HepG2 (cell line): ENCODE measurements around the gene SMIM29. TPM values are rescaled to one million over a fixed set of nuclear protein-coding genes. Genes with fewer than 3 reads are reported as not detected.

Experiments used
- BRCA1 ChIP-seq: sonication (generic); formaldehyde crosslinking; IDR thresholded peaks from 2 replicates; pipeline ENCODE4 v1.4.0; 2020; ENCODE audit warnings: missing genetic modification reagents
- CENPT ChIP-seq: sonication (generic); formaldehyde crosslinking; IDR thresholded peaks from 2 replicates; pipeline ENCODE4 v1.8.0; 2022; ENCODE audit warnings: low read depth, mild to moderate bottlenecking, moderate library complexity, missing genetic modification reagents
- HDAC6 ChIP-seq: fragments of 200-600 bp; sonication (generic); IDR thresholded peaks from 2 replicates; pipeline ENCODE4 v1.7.0; 2017; ENCODE audit warnings: mild to moderate bottlenecking, antibody characterized with exemption, low read length, low read depth
- KMT2B ChIP-seq: IDR thresholded peaks from 2 replicates; pipeline ENCODE4 v1.6.1; 2016; ENCODE audit warnings: missing genetic modification reagents, missing compliant biosample characterization
- POLR2AphosphoS2 ChIP-seq: IDR thresholded peaks from 2 replicates; pipeline ENCODE4 v1.6.1; 2011; ENCODE audit warnings: low read depth, low read length, improper control_type of control experiment
- RERE ChIP-seq: IDR thresholded peaks from 2 replicates; pipeline ENCODE4 v1.6.1; 2016; ENCODE audit warnings: low read depth, missing genetic modification reagents, missing compliant biosample characterization
- SKI ChIP-seq: fragments of 450-650 bp; IDR thresholded peaks from one replicate; pipeline ENCODE4 v1.6.1; 2018; ENCODE audit warnings: mild to moderate bottlenecking; ENCODE audit not compliant: partially characterized antibody
- SRSF1 ChIP-seq: fragments of 200-400 bp; formaldehyde crosslinking; optimal IDR thresholded peaks from 2 replicates; pipeline ENCODE3; 2017; ENCODE audit warnings: mild to moderate bottlenecking, low read depth, low read length, moderate library complexity
- STAG1 ChIP-seq: sonication (generic); formaldehyde crosslinking; IDR thresholded peaks from 2 replicates; pipeline ENCODE4 v1.4.0; 2020; ENCODE audit warnings: missing genetic modification reagents
- SUZ12 ChIP-seq: fragments of 150-350 bp; IDR thresholded peaks from 2 replicates; pipeline ENCODE4 v1.6.1; 2014; ENCODE audit warnings: low read depth, low read length
- ZNF251 ChIP-seq: sonication (generic); formaldehyde crosslinking; IDR thresholded peaks from 2 replicates; pipeline ENCODE4 v1.9.0; 2021; ENCODE audit warnings: mild to moderate bottlenecking, missing genetic modification reagents
- ZNF329 ChIP-seq: sonication (generic); formaldehyde crosslinking; IDR thresholded peaks from 2 replicates; pipeline ENCODE4 v1.9.0; 2021; ENCODE audit warnings: low read depth, mild to moderate bottlenecking, missing genetic modification reagents
- ZNF605 ChIP-seq: sonication (generic); formaldehyde crosslinking; IDR thresholded peaks from 2 replicates; pipeline ENCODE4 v1.8.0; 2022; ENCODE audit warnings: mild to moderate bottlenecking, missing genetic modification reagents
- ZNF709 ChIP-seq: sonication (generic); formaldehyde crosslinking; IDR thresholded peaks from 2 replicates; pipeline ENCODE4 v1.5.0; 2020; ENCODE audit warnings: mild to moderate bottlenecking, missing genetic modification reagents
- ZNF772 ChIP-seq: sonication (generic); formaldehyde crosslinking; IDR thresholded peaks from 2 replicates; pipeline ENCODE4 v1.5.0; 2020; ENCODE audit warnings: mild to moderate bottlenecking, missing genetic modification reagents
- ZSCAN22 ChIP-seq: sonication (generic); formaldehyde crosslinking; IDR thresholded peaks from 2 replicates; pipeline ENCODE4 v1.4.0; 2020; ENCODE audit warnings: mild to moderate bottlenecking, missing genetic modification reagents
- polyA plus RNA-seq, 8 experiments: library from polyadenylated mRNA; depleted of rRNA in 3 of 8; stranded (reverse) in 7 of 8; unstranded in 1 of 8; fragments of >200 nt; fragmentation: Illumina TruSeq in 4 of 8; extraction: Trizol in 4 of 8; gene quantifications; 2 replicates each; pipeline versions ENCODE4 v1.2.1 to v1.2.3, GENCODE V29; 2011 to 2016; ENCODE audit warnings: low read depth in 4 of 8, missing spikeins in 1 of 8, mixed read lengths in 1 of 8; ENCODE audit not compliant: insufficient read depth in 1 of 8
- total RNA-seq, 5 experiments: library from RNA; depleted of rRNA; stranded (reverse); fragments of >200 nt; fragmentation: Illumina TruSeq; extraction: Trizol; gene quantifications; 2 replicates each; pipeline ENCODE4 v1.2.3, GENCODE V29; 2016; ENCODE audit warnings: low read depth in 1 of 5
- TF ChIP-seq, protein P1 (sequence below): IDR thresholded peaks from 2 replicates; pipeline ENCODE4 v1.6.1; 2012; ENCODE audit warnings: inconsistent platforms
- TF ChIP-seq, protein P2 (sequence below): sonication (generic); formaldehyde crosslinking; IDR thresholded peaks from 2 replicates; pipeline ENCODE4 v1.5.0; 2020; ENCODE audit warnings: mild to moderate bottlenecking, missing genetic modification reagents, borderline replicate concordance
- TF ChIP-seq, protein P3 (sequence below): IDR thresholded peaks from 2 replicates; pipeline ENCODE4 v1.6.1; 2016; ENCODE audit warnings: control low read depth
- TF ChIP-seq, protein P4 (sequence below): sonication (generic); formaldehyde crosslinking; IDR thresholded peaks from 2 replicates; pipeline ENCODE4 v1.5.0; 2020; ENCODE audit warnings: mild to moderate bottlenecking, missing genetic modification reagents

The SMIM29 gene
- total and polyA plus RNA-seq, 2 of the 13 experiments (the other 11 are each of a cell fraction or from before 2014, with no cell fraction given), result 8.8 to 15.3 TPM

DNA sequence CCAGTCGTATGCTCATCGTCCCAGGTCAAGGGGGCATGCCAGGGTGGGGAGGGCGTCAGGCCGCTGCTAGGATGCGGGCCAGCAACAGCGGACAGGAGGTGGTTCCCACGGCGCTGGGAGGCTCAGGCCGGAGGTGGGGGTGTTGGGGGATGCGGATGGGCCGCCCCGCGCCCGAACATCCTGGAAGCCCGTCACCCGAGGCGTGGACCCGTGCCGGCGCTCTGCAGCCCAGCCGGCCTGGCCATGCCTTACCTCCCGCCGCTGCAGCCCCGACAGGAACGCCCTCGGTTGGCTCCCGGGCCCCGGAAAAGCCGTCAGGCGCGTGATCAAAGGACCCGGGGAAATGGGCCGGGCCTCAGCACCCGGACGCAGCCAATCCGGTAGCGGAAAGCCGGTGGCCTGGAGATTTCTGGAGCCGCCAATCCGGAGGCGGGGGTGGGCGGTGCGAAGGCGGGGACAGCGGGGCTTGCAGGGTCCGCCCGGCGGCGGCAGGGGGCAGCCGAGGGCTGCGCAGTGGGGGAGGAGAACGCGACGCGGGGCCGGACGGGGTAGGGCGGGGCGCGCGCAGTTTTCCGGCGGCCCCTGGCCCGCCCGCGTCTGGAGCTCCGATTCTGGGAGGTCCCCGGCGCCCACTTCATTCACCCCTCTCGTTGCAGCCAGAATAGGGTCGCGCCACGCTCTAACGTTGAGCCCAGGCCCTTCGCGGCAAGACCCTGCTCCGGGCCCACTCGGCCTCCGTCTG is at the start of gene SMIM29 (continued):
- TF ChIP-seq, protein P1, sequence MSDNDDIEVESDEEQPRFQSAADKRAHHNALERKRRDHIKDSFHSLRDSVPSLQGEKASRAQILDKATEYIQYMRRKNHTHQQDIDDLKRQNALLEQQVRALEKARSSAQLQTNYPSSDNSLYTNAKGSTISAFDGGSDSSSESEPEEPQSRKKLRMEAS, result peak; percentile 82
- no peak for TF ChIP-seq POLR2AphosphoS2
- TF ChIP-seq KMT2B (CRISPR knock-in tag), result peak; percentile 30; the same call in 1 of the 2 replicates
- no peak for TF ChIP-seq ZNF251 (CRISPR knock-in tag)
- TF ChIP-seq HDAC6, result no peak
- no peak; the same call in 1 of the 2 replicates for TF ChIP-seq ZNF772 (CRISPR knock-in tag)
- TF ChIP-seq, protein P2, sequence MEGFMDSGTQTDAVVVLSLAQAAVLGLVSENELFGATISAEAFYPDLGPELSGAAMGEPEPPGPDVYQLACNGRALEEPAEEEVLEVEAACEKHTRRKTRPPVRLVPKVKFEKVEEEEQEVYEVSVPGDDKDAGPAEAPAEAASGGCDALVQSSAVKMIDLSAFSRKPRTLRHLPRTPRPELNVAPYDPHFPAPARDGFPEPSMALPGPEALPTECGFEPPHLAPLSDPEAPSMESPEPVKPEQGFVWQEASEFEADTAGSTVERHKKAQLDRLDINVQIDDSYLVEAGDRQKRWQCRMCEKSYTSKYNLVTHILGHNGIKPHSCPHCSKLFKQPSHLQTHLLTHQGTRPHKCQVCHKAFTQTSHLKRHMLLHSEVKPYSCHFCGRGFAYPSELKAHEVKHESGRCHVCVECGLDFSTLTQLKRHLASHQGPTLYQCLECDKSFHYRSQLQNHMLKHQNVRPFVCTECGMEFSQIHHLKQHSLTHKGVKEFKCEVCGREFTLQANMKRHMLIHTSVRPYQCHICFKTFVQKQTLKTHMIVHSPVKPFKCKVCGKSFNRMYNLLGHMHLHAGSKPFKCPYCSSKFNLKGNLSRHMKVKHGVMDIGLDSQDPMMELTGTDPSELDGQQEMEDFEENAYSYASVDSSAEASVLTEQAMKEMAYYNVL, result peak; percentile 66
- no peak; the same call in 1 of the 2 replicates for TF ChIP-seq RERE
- no peak for TF ChIP-seq ZSCAN22 (CRISPR knock-in tag)
- TF ChIP-seq STAG1 (CRISPR knock-in tag), result peak; percentile 90
- TF ChIP-seq, protein P3, sequence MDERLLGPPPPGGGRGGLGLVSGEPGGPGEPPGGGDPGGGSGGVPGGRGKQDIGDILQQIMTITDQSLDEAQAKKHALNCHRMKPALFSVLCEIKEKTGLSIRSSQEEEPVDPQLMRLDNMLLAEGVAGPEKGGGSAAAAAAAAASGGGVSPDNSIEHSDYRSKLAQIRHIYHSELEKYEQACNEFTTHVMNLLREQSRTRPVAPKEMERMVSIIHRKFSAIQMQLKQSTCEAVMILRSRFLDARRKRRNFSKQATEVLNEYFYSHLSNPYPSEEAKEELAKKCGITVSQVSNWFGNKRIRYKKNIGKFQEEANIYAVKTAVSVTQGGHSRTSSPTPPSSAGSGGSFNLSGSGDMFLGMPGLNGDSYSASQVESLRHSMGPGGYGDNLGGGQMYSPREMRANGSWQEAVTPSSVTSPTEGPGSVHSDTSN (CRISPR knock-in tag), result no peak
- TF ChIP-seq SRSF1, result no peak
- no peak for TF ChIP-seq ZNF329 (CRISPR knock-in tag)
- no peak; the same call in none of the 2 replicates for TF ChIP-seq BRCA1
- TF ChIP-seq SKI, result peak; percentile 64
- TF ChIP-seq ZNF605 (CRISPR knock-in tag), result peak; percentile 92
- TF ChIP-seq, protein P4, sequence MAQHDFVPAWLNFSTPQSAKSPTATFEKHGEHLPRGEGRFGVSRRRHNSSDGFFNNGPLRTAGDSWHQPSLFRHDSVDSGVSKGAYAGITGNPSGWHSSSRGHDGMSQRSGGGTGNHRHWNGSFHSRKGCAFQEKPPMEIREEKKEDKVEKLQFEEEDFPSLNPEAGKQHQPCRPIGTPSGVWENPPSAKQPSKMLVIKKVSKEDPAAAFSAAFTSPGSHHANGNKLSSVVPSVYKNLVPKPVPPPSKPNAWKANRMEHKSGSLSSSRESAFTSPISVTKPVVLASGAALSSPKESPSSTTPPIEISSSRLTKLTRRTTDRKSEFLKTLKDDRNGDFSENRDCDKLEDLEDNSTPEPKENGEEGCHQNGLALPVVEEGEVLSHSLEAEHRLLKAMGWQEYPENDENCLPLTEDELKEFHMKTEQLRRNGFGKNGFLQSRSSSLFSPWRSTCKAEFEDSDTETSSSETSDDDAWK, result no peak
- no peak for TF ChIP-seq SUZ12
- TF ChIP-seq CENPT (CRISPR knock-in tag), result no peak
- no peak for TF ChIP-seq ZNF709 (CRISPR knock-in tag)
